H1 (cell line): ENCODE results near the gene FOXA3. TPM values are rescaled to one million over a fixed set of nuclear protein-coding genes. Genes with fewer than 3 reads are reported as not detected.

Experiments used
- CTCF ChIA-PET: fragments of 300-600 bp; sonication (Branson Sonifier 250); formaldehyde crosslinking; loops from one replicate; lab custom pipeline; 2021; ENCODE audit not compliant: partially characterized antibody; lab: Charles Lee
- POLR2A ChIA-PET: fragments of 300-600 bp; sonication (Branson Sonifier 250); formaldehyde crosslinking; loops from one replicate; lab custom pipeline; 2021; ENCODE audit warnings: inconsistent platforms; ENCODE audit not compliant: partially characterized antibody; lab: Charles Lee
- DNase-seq, 2 experiments: peaks; one replicate each; pipeline versions ENCODE4 v3.0.0 to v3.0.0-alpha.2; 2010 to 2022; ENCODE audit warnings: low spot score in 2 of 2, low read depth in 1 of 2, mixed read lengths in 1 of 2
- FAIRE-seq: peaks from 2 replicates; lab custom pipeline; 2011; peaks lifted over from hg19 to GRCh38; lab: Jason Lieb, UNC
- H2AFZ ChIP-seq: 2 replicates; pipeline ENCODE4 v1.8.1; 2012; ENCODE audit warnings: low read length, inconsistent platforms
- H2AK5ac ChIP-seq: 2 replicates; pipeline ENCODE4 v1.6.1; 2013; ENCODE audit warnings: low read depth, low read length
- H2BK120ac ChIP-seq: replicated peaks from 2 replicates; pipeline ENCODE3; 2013; ENCODE audit warnings: low read depth, low read length, inconsistent platforms
- H2BK12ac ChIP-seq: 2 replicates; pipeline ENCODE4 v1.6.1; 2013; ENCODE audit warnings: low read depth, low read length
- H2BK15ac ChIP-seq: 2 replicates; pipeline ENCODE4 v1.6.1; 2013; ENCODE audit warnings: low read length
- H2BK20ac ChIP-seq: 2 replicates; pipeline ENCODE4 v1.6.1; 2013; ENCODE audit warnings: low read length
- H2BK5ac ChIP-seq: 2 replicates; pipeline ENCODE4 v1.6.1; 2013; ENCODE audit warnings: low read depth, low read length
- H3K14ac ChIP-seq: 2 replicates; pipeline ENCODE4 v1.6.1; 2013; ENCODE audit warnings: inconsistent platforms; ENCODE audit not compliant: insufficient read length
- H3K18ac ChIP-seq: 2 replicates; pipeline ENCODE4 v1.6.1; 2013; ENCODE audit warnings: low read length; ENCODE audit errors: extremely low read depth
- H3K23ac ChIP-seq: 2 replicates; pipeline ENCODE4 v1.6.1; 2013; ENCODE audit warnings: inconsistent platforms; ENCODE audit not compliant: insufficient read length
- H3K23me2 ChIP-seq: 2 replicates; pipeline ENCODE4 v1.6.1; 2013; ENCODE audit warnings: low read depth, low read length
- H3K27ac ChIP-seq: 2 replicates; pipeline ENCODE4 v1.6.1; 2011; ENCODE audit warnings: low read depth, low read length, inconsistent platforms
- H3K27me3 ChIP-seq, 4 experiments: replicated peaks in 1 of 4; 1 replicate in 1 of 4; 2 replicates in 3 of 4; pipeline versions ENCODE4 v1.6.1 to v1.8.1; 2011 to 2013; ENCODE audit warnings: low read length in 3 of 4, mild to moderate bottlenecking in 3 of 4, inconsistent platforms in 2 of 4, mixed read lengths in 2 of 4, moderate library complexity in 1 of 4; ENCODE audit not compliant: control insufficient read depth in 3 of 4, insufficient read depth in 3 of 4; ENCODE audit errors: extremely low read depth in 1 of 4
- H3K36me3 ChIP-seq, 4 experiments: 2 replicates each; pipeline versions ENCODE4 v1.6.1 to v1.8.1; 2011 to 2013; ENCODE audit warnings: mild to moderate bottlenecking in 4 of 4, low read length in 3 of 4, moderate library complexity in 2 of 4, control low read depth in 1 of 4, inconsistent platforms in 1 of 4; ENCODE audit not compliant: insufficient read depth in 4 of 4, control insufficient read depth in 2 of 4
- H3K4ac ChIP-seq: replicated peaks from 2 replicates; pipeline ENCODE3; 2013; ENCODE audit warnings: low read length, low read depth, mixed read lengths, inconsistent platforms; ENCODE audit not compliant: insufficient read length
- H3K4me1 ChIP-seq, 4 experiments: replicated peaks in 1 of 4; 1 replicate in 1 of 4; 2 replicates in 3 of 4; pipeline versions ENCODE4 v1.6.1 to v1.8.1; 2011 to 2013; ENCODE audit warnings: low read length in 3 of 4, inconsistent platforms in 2 of 4, mixed read lengths in 1 of 4; ENCODE audit not compliant: insufficient read depth in 4 of 4, control insufficient read depth in 3 of 4
- H3K4me2 ChIP-seq, 2 experiments: 2 replicates each; pipeline versions ENCODE4 v1.6.1 to v1.8.1; 2011 to 2013; ENCODE audit warnings: low read depth in 2 of 2, low read length in 2 of 2, control low read depth in 1 of 2, inconsistent platforms in 1 of 2, mild to moderate bottlenecking in 1 of 2; ENCODE audit not compliant: insufficient read depth in 1 of 2
- H3K4me3 ChIP-seq, 4 experiments: fragments of 200-600, 300-600 bp in 1 of 4; sonication (generic), shearing (Covaris generic), sonication (Bioruptor Twin) in 1 of 4; 2 replicates each; pipeline versions ENCODE4 v1.5.1 to v1.8.1; 2011 to 2016; ENCODE audit warnings: low read length in 4 of 4, low read depth in 3 of 4, control low read depth in 2 of 4, inconsistent platforms in 2 of 4, mild to moderate bottlenecking in 2 of 4, mixed read lengths in 1 of 4, moderate library complexity in 1 of 4; ENCODE audit not compliant: insufficient read depth in 2 of 4; ENCODE audit errors: extremely low read depth in 1 of 4
- H3K56ac ChIP-seq: replicated peaks from 2 replicates; pipeline ENCODE3; 2013; ENCODE audit warnings: low read depth, mild to moderate bottlenecking, mixed read lengths, low read length, inconsistent platforms; ENCODE audit not compliant: insufficient read length
- H3K79me1 ChIP-seq: 2 replicates; pipeline ENCODE4 v1.6.1; 2013; ENCODE audit warnings: low read depth, low read length, control low read depth
- H3K79me2 ChIP-seq, 2 experiments: 2 replicates each; pipeline versions ENCODE4 v1.6.1 to v1.8.1; 2012 to 2013; ENCODE audit warnings: low read length in 2 of 2, mild to moderate bottlenecking in 2 of 2, inconsistent platforms in 1 of 2; ENCODE audit not compliant: insufficient read depth in 2 of 2, control insufficient read depth in 1 of 2
- H3K9ac ChIP-seq, 4 experiments: replicated peaks in 1 of 4; 1 replicate in 1 of 4; 2 replicates in 3 of 4; pipeline versions ENCODE4 v1.6.1 to v1.8.1; 2011 to 2013; ENCODE audit warnings: low read depth in 3 of 4, low read length in 3 of 4, control low read depth in 2 of 4, mild to moderate bottlenecking in 2 of 4, moderate library complexity in 2 of 4, inconsistent platforms in 1 of 4; ENCODE audit errors: extremely low read depth in 1 of 4
- H3K9me3 ChIP-seq, 2 experiments: 2 replicates each; pipeline versions ENCODE4 v1.6.1 to v1.8.1; 2012 to 2013; ENCODE audit warnings: mild to moderate bottlenecking in 2 of 2, moderate library complexity in 2 of 2, control low read depth in 1 of 2, inconsistent platforms in 1 of 2, low read depth in 1 of 2, low read length in 1 of 2, mixed read lengths in 1 of 2; ENCODE audit not compliant: insufficient read depth in 2 of 2
- H4K20me1 ChIP-seq, 2 experiments: replicated peaks in 1 of 2; 2 replicates each; pipeline versions ENCODE3 to v1.8.1; 2011 to 2013; ENCODE audit warnings: inconsistent platforms in 2 of 2, low read length in 2 of 2, mild to moderate bottlenecking in 1 of 2; ENCODE audit not compliant: insufficient read depth in 2 of 2, control insufficient read depth in 1 of 2
- H4K5ac ChIP-seq: 2 replicates; pipeline ENCODE4 v1.6.1; 2013; ENCODE audit warnings: low read length, low read depth, mixed read lengths, inconsistent platforms; ENCODE audit not compliant: insufficient read length
- H4K8ac ChIP-seq: 2 replicates; pipeline ENCODE4 v1.8.0; 2013; ENCODE audit warnings: mild to moderate bottlenecking, moderate library complexity, low read length, inconsistent platforms; ENCODE audit not compliant: insufficient read depth; ENCODE audit errors: extremely low read depth
- H4K91ac ChIP-seq: replicated peaks from 2 replicates; pipeline ENCODE3; 2013; ENCODE audit warnings: low read length, mixed read lengths, inconsistent platforms; ENCODE audit not compliant: insufficient read length
- CHD1 ChIP-seq: IDR thresholded peaks from 2 replicates; pipeline ENCODE4 v1.6.1; 2012; ENCODE audit warnings: low read depth, low read length, improper control_type of control experiment
- NANOG ChIP-seq: IDR thresholded peaks from 2 replicates; pipeline ENCODE4 v1.6.1; 2011; ENCODE audit warnings: low read length, low read depth, mild to moderate bottlenecking, inconsistent platforms; ENCODE audit not compliant: insufficient read depth, poor library complexity, severe bottlenecking
- SRF ChIP-seq: IDR thresholded peaks from 2 replicates; pipeline ENCODE4 v1.6.1; 2011; ENCODE audit warnings: mild to moderate bottlenecking, low read depth, low read length, moderate library complexity
- SUZ12 ChIP-seq: fragments of 200-600 bp; sonication (generic); IDR thresholded peaks from 2 replicates; pipeline ENCODE4 v1.6.1; 2012; ENCODE audit warnings: mild to moderate bottlenecking, inconsistent platforms, low read length, moderate library complexity, mixed read lengths
- WGBS, 2 experiments: shearing (Covaris generic) in 1 of 2; methylation state at CpG; one replicate each; pipeline versions ENCODE4 v1.1.6 to v1.1.7; 2013 to 2015; ENCODE audit warnings: low lambda C conversion rate in 2 of 2, mixed read lengths in 2 of 2, inconsistent platforms in 1 of 2, low coverage in 1 of 2, missing lambda C conversion rate in 1 of 2; ENCODE audit not compliant: insufficient replicate concordance in 2 of 2, insufficient coverage in 1 of 2, insufficient read length in 1 of 2; ENCODE audit errors: extremely low coverage in 1 of 2, missing lambda C conversion rate in 1 of 2; 5-methylcytosine and 5-hydroxymethylcytosine counted together
- polyA plus RNA-seq, 7 experiments: library from polyadenylated mRNA; depleted of rRNA in 3 of 7; stranded (reverse) in 5 of 7; unstranded in 2 of 7; fragments of >200 nt in 5 of 7; fragments of 200-250 nt in 2 of 7; gene quantifications; 1 replicate in 5 of 7; 2 replicates in 1 of 7; 4 replicates in 1 of 7; pipeline versions ENCODE4 v1.2.1 to v1.2.3, GENCODE V29; 2011 to 2013; ENCODE audit warnings: missing spikeins in 2 of 7, mixed read lengths in 2 of 7
- total RNA-seq: library from RNA; stranded (reverse); fragmentation: NEBNext Ultra II Directional; extraction: Animal tissue kit (Norgen Biotek cat#: 25700); gene quantifications from 2 replicates; pipeline ENCODE4 v1.2.1, GENCODE V29; 2021
- TF ChIP-seq, protein P1 (sequence below), 3 experiments: IDR thresholded peaks; 1 replicate in 2 of 3; 2 replicates in 1 of 3; pipeline versions ENCODE4 v1.5.1 to v1.6.1; 2011; ENCODE audit warnings: low read length in 3 of 3, mild to moderate bottlenecking in 3 of 3, inconsistent platforms in 2 of 3, low read depth in 1 of 3, moderate library complexity in 1 of 3; ENCODE audit not compliant: insufficient read depth in 1 of 3; ENCODE audit errors: control extremely low read depth in 1 of 3

FOXA3 gene
- total and polyA plus RNA-seq, 2 of the 8 experiments (the other 6 are each of a cell fraction or from before 2014, with no cell fraction given): 20.2 to 49.1 TPM

- Histone ChIP-seq H3K79me1 (peaks cover 3% of the 10 kb centered on the region; the same call in 1 of the 2 replicates), H3K14ac (no peak overlapping the region), H2AK5ac (0 out of 2 replicates have a peak overlapping the region, but pooled peaks have one; percentile 24), H4K91ac (no peak overlapping the region), H3K9me3 (no peaks in the 10 kb centered on the region), H3K4me3 (no peak overlapping the region), H3K4ac (no peak overlapping the region), H3K23ac (no peak overlapping the region), H4K20me1 (peaks cover 2 to 10% of the 10 kb centered on the region in 2 experiments), H3K9ac (no peak overlapping the region), H3K36me3 (peaks cover 0 to 4% (median 0%) of the 10 kb centered on the region in 4 experiments; a peak in 1 of 8 replicates), H3K4me1 (peaks cover 0 to 2% (median under 1%) of the 10 kb centered on the region in 4 experiments; a peak in 3 of 7 replicates), H3K23me2 (peaks cover 22% of the 10 kb centered on the region; the same call in 1 of the 2 replicates), H2BK5ac (no peak overlapping the region), H4K5ac (no peak overlapping the region), H4K8ac (no peak overlapping the region), H3K18ac (no peak overlapping the region), H3K79me2 (no peaks in the 10 kb centered on the region), H2BK20ac (no peak overlapping the region), H3K4me2 (no peak overlapping the region), H3K27me3 (peaks cover 0 to 16% (median 11%) of the 10 kb centered on the region in 4 experiments; a peak in 6 of 7 replicates), H2AFZ (no peak overlapping the region), H3K27ac (no peak overlapping the region), H3K56ac (no peak overlapping the region), H2BK120ac (no peak overlapping the region), H2BK12ac (0 out of 2 replicates have a peak overlapping the region, but pooled peaks have one; percentile 50), H2BK15ac (no peak overlapping the region)
- TF ChIP-seq SRF: 0 out of 2 replicates have a peak, but pooled peaks have one; percentile 30
- no peak for TF ChIP-seq NANOG
- TF ChIP-seq SUZ12: no peak
- TF ChIP-seq, protein P1, sequence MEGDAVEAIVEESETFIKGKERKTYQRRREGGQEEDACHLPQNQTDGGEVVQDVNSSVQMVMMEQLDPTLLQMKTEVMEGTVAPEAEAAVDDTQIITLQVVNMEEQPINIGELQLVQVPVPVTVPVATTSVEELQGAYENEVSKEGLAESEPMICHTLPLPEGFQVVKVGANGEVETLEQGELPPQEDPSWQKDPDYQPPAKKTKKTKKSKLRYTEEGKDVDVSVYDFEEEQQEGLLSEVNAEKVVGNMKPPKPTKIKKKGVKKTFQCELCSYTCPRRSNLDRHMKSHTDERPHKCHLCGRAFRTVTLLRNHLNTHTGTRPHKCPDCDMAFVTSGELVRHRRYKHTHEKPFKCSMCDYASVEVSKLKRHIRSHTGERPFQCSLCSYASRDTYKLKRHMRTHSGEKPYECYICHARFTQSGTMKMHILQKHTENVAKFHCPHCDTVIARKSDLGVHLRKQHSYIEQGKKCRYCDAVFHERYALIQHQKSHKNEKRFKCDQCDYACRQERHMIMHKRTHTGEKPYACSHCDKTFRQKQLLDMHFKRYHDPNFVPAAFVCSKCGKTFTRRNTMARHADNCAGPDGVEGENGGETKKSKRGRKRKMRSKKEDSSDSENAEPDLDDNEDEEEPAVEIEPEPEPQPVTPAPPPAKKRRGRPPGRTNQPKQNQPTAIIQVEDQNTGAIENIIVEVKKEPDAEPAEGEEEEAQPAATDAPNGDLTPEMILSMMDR (IDR thresholded peaks at IDR 0.05; ENCODE audit: control extremely low read depth in 1 of 3, insufficient read depth in 1 of 3, low read depth in 1 of 3, low read length in 3 of 3): no peak
- TF ChIP-seq CHD1: no peak
- FAIRE-seq (no peak), DNase-seq (no peak)
- CTCF ChIA-PET: interaction anchor here (0.6 to 3.3 kb wide), 2 partner anchors 18 to 172 kb away, joined by 3 to 12 read pairs; no protein-coding TSS in a partner anchor
- WGBS, 2 experiments: 82% methylated on average over 9 of the region's 10 CpGs; no CpG with 5 or more reads in 1 of the 2 experiments
- POLR2A ChIA-PET: no interaction called here
Observed at GRCh38 chr19:45905011-45905410, 40.9 kb downstream of the FOXA3 start.
